ENCODE measurements around the gene CETP. TPM values are rescaled to one million over a fixed set of nuclear protein-coding genes. Genes with fewer than 3 reads are reported as not detected.

Gene CETP
- total RNA-seq, 1 donor from 2014 or later, result 1.1 TPM

DNA sequence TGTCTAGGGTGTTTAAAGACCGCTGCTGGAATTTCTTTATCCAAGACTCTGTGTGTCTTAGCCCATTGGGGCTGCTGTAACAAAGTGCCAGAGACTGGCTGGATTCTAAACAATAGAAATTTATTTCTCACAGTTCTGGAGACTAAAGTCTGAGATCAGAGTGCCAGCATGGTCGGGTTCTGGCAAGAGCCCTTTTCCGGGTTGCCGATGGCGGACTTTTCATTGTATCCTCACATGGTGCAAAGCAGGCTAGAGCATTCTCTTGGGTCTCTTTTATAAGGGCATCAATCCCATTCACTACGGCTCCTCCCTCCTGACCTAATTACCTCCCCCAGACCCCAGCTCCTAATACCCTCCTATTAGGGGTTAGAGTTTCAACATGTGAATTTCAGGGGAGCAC lies 37.1 kb downstream of the CETP start:
- no peaks in the 10 kb centered on the region for H3K9me3 ChIP-seq
- H3K27ac ChIP-seq, result peak overlapping the region; percentile 64
- no peak overlapping the region for H3K4me3 ChIP-seq
- intact Hi-C loops (cut with DNase I), result no loop called here
- no peaks in the 10 kb centered on the region for H3K27me3 ChIP-seq (ENCODE audit: low read depth)
- peaks cover 47% of the 10 kb centered on the region for H3K4me1 ChIP-seq
- TF ChIP-seq, protein P1, sequence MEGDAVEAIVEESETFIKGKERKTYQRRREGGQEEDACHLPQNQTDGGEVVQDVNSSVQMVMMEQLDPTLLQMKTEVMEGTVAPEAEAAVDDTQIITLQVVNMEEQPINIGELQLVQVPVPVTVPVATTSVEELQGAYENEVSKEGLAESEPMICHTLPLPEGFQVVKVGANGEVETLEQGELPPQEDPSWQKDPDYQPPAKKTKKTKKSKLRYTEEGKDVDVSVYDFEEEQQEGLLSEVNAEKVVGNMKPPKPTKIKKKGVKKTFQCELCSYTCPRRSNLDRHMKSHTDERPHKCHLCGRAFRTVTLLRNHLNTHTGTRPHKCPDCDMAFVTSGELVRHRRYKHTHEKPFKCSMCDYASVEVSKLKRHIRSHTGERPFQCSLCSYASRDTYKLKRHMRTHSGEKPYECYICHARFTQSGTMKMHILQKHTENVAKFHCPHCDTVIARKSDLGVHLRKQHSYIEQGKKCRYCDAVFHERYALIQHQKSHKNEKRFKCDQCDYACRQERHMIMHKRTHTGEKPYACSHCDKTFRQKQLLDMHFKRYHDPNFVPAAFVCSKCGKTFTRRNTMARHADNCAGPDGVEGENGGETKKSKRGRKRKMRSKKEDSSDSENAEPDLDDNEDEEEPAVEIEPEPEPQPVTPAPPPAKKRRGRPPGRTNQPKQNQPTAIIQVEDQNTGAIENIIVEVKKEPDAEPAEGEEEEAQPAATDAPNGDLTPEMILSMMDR (IDR thresholded peaks at IDR 0.05), result no peak
- H3K36me3 ChIP-seq, result no peaks in the 10 kb centered on the region
- DNase-seq (no peak), ATAC-seq (no peak)

DNA sequence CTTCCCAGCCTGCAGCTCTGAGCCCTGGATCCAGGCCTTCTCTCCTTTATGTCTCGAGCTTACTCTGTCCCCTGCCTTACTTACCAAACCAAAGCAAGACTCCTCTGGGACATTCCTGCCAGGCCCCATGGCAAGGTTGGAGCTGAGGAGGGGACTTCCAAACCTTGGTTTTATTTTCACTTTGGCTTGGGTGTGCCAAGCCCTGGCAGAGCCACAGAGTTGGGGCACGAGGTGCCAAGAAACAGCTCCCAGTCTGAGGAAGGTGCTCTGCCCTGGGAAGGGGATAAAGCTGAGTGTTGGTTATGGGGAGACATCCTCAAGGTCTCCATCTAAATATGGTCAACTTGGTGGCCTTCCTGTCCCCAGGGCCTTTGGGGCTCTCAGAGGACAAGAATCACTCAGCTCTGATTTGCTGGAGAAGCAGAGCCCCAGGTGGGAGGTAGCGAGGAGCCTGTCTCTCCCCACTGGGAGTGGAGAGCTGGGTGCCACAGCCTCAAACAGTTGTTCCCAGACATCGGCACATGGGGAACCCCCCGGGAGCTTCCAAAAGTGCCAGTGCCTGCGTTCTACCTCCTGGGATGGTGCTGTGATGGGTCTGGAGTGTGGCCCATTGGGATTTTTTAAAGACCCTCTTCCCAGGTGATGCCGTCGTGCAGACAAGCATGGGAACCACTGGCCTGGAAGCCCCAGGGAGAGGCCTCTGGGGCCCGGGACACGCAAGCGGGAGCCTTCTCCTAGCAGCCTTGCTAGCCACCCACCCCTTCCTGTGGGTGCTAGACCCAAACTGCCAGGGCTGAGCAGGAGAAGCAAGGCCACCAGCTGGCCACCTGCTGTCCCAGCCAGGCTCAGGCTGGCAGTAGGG lies 37.9 kb downstream of the CETP start:
- H3K27me3 ChIP-seq (ENCODE audit: low read depth), result no peaks in the 10 kb centered on the region
- no peaks in the 10 kb centered on the region for H3K9me3 ChIP-seq
- peaks cover 42% of the 10 kb centered on the region for H3K4me1 ChIP-seq
- H3K27ac ChIP-seq, result peak overlapping the region; percentile 64
- DNase-seq (no peak), ATAC-seq (peak; percentile 23 to 31)
- TF ChIP-seq, protein P1 (IDR thresholded peaks at IDR 0.05), result no peak
- H3K4me3 ChIP-seq, result no peak overlapping the region
- H3K36me3 ChIP-seq, result peaks cover 6% of the 10 kb centered on the region
- intact Hi-C loops (cut with DNase I), result no loop called here

DNA sequence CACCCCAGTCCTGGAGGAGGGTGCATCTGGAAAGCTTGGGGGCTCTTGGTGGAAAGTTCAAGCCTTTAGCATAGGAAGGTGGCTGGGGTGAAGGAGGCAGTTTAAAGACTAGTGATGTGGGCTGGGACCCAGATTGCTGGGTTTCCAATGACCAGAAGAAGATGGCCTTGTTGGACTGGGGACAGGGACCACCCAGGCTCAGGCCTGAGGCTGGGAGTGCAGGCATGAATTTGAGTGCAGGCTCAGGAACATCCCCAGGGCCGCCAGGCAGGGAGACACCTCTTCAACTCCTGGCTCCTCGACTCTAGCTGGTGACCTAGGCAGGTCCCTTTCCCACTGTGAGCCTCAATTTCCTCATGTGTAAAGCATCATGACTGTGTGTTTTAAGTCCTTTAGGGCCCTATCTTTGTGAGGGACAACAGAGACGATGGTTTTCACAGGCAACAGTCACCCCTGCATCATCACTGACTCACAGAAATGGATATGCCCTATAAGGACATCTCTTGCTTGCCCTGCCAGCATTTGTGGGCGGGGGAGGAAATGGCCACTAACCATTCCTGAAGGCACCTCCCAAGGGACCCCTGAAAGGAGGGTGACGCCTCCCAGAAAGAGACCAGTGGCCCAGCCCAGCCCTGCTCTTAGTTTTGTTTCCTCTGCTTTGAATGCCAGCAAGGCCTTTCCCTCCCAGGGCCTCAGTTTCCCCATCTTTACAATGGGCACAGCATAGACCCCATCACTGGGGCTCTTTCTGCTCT lies 38.7 kb downstream of the CETP start:
- Histone ChIP-seq H3K9me3 (no peaks in the 10 kb centered on the region), H3K4me1 (peaks cover 38% of the 10 kb centered on the region), H3K27ac (peak overlapping the region; percentile 64), H3K36me3 (peaks cover 7% of the 10 kb centered on the region), H3K4me3 (no peak overlapping the region), H3K27me3 (ENCODE audit: low read depth) (no peaks in the 10 kb centered on the region)
- DNase-seq, result no peak
- intact Hi-C loops (cut with DNase I), result no loop called here
- TF ChIP-seq, protein P1 (IDR thresholded peaks at IDR 0.05), result no peak
- peak; percentile 44 to 45 for ATAC-seq

DNA sequence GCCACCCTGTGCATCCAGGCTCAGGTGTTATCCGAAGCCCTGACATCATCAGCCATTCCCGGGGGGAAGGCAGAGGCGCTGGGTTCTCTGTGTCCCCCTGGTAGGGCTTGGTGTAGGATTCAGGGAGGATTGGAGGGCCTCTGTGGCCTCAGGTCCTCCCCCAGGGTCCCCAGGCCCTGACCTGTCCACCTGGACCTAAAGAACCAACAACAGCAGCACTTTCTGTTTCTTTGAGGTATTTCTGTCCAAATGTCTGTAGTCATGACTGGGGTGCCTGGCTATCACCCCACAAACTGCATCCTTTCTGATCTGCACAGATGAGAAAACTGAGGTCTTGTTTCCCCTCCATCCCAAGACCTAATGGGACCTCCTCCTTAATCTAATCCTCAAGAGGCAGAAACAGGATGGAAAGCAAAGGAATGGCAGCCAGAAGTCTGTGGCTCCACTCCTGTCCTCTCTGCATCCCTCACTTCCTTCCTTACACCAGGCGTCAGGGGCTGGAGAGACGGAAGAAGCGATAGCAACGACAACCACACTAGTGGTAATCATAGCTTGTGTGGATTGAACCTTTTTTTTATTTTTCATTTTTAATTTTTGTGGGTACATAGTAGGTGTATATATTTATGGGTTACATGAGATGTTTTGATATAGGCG lies 39.4 kb downstream of the CETP start:
- Histone ChIP-seq H3K4me3 (no peak overlapping the region), H3K9me3 (no peaks in the 10 kb centered on the region), H3K4me1 (peaks cover 38% of the 10 kb centered on the region), H3K27ac (peak overlapping the region; percentile 41), H3K36me3 (peaks cover 7% of the 10 kb centered on the region), H3K27me3 (ENCODE audit: low read depth) (no peaks in the 10 kb centered on the region)
- intact Hi-C loops (cut with DNase I), result no loop called here
- TF ChIP-seq, protein P1 (IDR thresholded peaks at IDR 0.05), result no peak
- DNase-seq, result no peak
- ATAC-seq, result peak in 1 of 2 donors; percentile 11

Data from lower lobe of right lung (tissue), 2 donors.